DOHH2 (cell line): ENCODE measurements around the gene PCDH9.

Experiments used
- CTCF ChIP-seq: fragments of 200-600 bp; sonication (generic); IDR thresholded peaks from one replicate; pipeline ENCODE4 v1.5.1; 2014; ENCODE audit warnings: antibody characterized with exemption, mild to moderate bottlenecking, low read depth, low read length; ENCODE audit not compliant: poor library complexity, severe bottlenecking
- EZH2phosphoT487 ChIP-seq: fragments of 200-600 bp; sonication (generic); IDR thresholded peaks from 2 replicates; pipeline ENCODE4 v1.6.1; 2017; ENCODE audit warnings: borderline replicate concordance, mild to moderate bottlenecking, antibody characterized with exemption, low read length, moderate library complexity, mixed read lengths

DNA sequence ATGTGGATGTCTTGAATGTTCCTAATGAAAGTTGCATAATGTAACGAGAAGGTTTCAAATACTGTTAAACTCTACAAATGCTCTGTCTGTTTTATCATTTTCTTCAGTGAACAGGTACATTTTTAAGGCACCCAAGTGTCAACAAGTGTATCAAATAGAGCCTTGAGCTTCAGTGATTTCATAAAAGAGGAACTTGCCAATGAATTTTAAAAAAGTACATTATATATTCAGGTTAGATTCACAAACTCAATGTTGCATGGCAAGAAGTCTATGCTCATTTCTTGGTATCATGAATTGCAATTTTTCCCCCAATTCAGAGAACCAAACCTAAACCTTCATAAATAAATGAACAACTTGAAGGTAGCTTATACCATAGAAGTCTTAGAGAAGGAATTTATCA lies 838.8 kb downstream of the PCDH9 start:
- TF ChIP-seq CTCF, result no peak
- TF ChIP-seq EZH2phosphoT487, result no peak
